Sciatic nerve (tissue), 2 donors: Measurements from ENCODE around the gene GLUD1. TPM values are rescaled to one million over a fixed set of nuclear protein-coding genes. Genes with fewer than 3 reads are reported as not detected.
"Not testable (repeated sequence)": the region's sequence is repeated elsewhere in the genome, so short reads cannot be mapped to it uniquely, and the experiment has no call there.

Source experiments
- ATAC-seq: fragments of 200-7000 bp; cut with Tn5 transposase; one replicate; pipeline ENCODE4 v1.9.1; 2020; ENCODE audit warnings: mild to moderate bottlenecking, moderate library complexity
- DNase-seq: peaks from one replicate; pipeline ENCODE4 v3.0.0-alpha.2; 2020; ENCODE audit warnings: low spot score
- intact Hi-C: fragments of 100-400 bp; cut with DNase I; formaldehyde crosslinking; loops from one replicate; pipeline ENCODE4 v1.14.2; 2022
- total RNA-seq: library from RNA; stranded (reverse); fragmentation: NEBNext Ultra II Directional; extraction: Animal tissue kit (Norgen Biotek cat#: 25700); gene quantifications from one replicate; pipeline ENCODE4 v1.2.1, GENCODE V29; 2021
- donor health status: DM: no; HTN: no; CAD: no.
- donor health status: DM: no; HTN: no; CAD: no.

GLUD1 gene
- total RNA-seq, 1 donor from 2014 or later: 141 TPM

- intact Hi-C loops: no loop called here
- peak; percentile 16 for ATAC-seq
- DNase-seq: no peak
Observed at GRCh38 chr10:87092861-87093631, 1.6 kb downstream of the GLUD1 start.

GRCh38 chr10:87092376-87092860, 2.2 kb downstream of the GLUD1 start:
- intact Hi-C loops: no loop called here
- DNase-seq (no peak), ATAC-seq (no peak)

- ATAC-seq: no peak
- DNase-seq: no peak
- intact Hi-C loops: no loop called here
Observed at GRCh38 chr10:87090779-87091178, 3.9 kb downstream of the GLUD1 start.

- intact Hi-C loops: no loop called here
- DNase-seq (no peak), ATAC-seq (no peak)
Observed at GRCh38 chr10:87089746-87090145, 4.9 kb downstream of the GLUD1 start.

- ATAC-seq (no peak), DNase-seq (no peak)
- intact Hi-C loops: no loop called here
Observed at GRCh38 chr10:87085537-87085936, 9.1 kb downstream of the GLUD1 start.

GRCh38 chr10:87084291-87084782, 10.3 kb downstream of the GLUD1 start:
- intact Hi-C loops, DNase-seq: not testable (repeated sequence)
- peak; percentile 70 for ATAC-seq

GRCh38 chr10:87083576-87084290, 10.9 kb downstream of the GLUD1 start:
- DNase-seq, intact Hi-C loops: not testable (repeated sequence)
- ATAC-seq: peak; percentile 81

GRCh38 chr10:87082219-87082618, 12.4 kb downstream of the GLUD1 start:
- peak; percentile 54 for ATAC-seq
- DNase-seq, intact Hi-C loops: not testable (repeated sequence)

- ATAC-seq, DNase-seq, intact Hi-C loops: not testable (repeated sequence)
Observed at GRCh38 chr10:87081574-87081973, 13.1 kb downstream of the GLUD1 start.

GRCh38 chr10:87080621-87081020, 14.0 kb downstream of the GLUD1 start:
- DNase-seq, ATAC-seq, intact Hi-C loops: not testable (repeated sequence)

- DNase-seq: no peak
- intact Hi-C loops: no loop called here
- no peak for ATAC-seq
Observed at GRCh38 chr10:87079106-87079836, 15.4 kb downstream of the GLUD1 start.

- DNase-seq, ATAC-seq, intact Hi-C loops: not testable (repeated sequence)
Observed at GRCh38 chr10:87076421-87076820, 18.2 kb downstream of the GLUD1 start.

GRCh38 chr10:87072449-87072848, 22.2 kb downstream of the GLUD1 start:
- ATAC-seq (no peak), DNase-seq (no peak)
- intact Hi-C loops: no loop called here

- intact Hi-C loops: no loop called here
- DNase-seq: no peak
- no peak for ATAC-seq
Observed at GRCh38 chr10:87068281-87068680, 26.4 kb downstream of the GLUD1 start.

GRCh38 chr10:87066865-87067264, 27.8 kb downstream of the GLUD1 start:
- ATAC-seq (no peak), DNase-seq (no peak)
- intact Hi-C loops: no loop called here

GRCh38 chr10:87066178-87066577, 28.5 kb downstream of the GLUD1 start:
- no peak for DNase-seq
- no peak for ATAC-seq
- intact Hi-C loops: no loop called here

GRCh38 chr10:87064651-87065050, 30.0 kb downstream of the GLUD1 start:
- no peak for DNase-seq
- ATAC-seq: no peak

GRCh38 chr10:87060280-87060928, 34.2 kb downstream of the GLUD1 start:
- DNase-seq (no peak), ATAC-seq (no peak)
- intact Hi-C loops: no loop called here

More at GRCh38 chr10:87064651-87065050, 30.0 kb downstream of the GLUD1 start:
- intact Hi-C loops: no loop called here

GRCh38 chr10:87059401-87059800, 35.2 kb downstream of the GLUD1 start:
- intact Hi-C loops: no loop called here
- DNase-seq (no peak), ATAC-seq (no peak)
